ENCODE results near the gene KLHL40. TPM values are rescaled to one million over a fixed set of nuclear protein-coding genes. Genes with fewer than 3 reads are reported as not detected.

The KLHL40 gene
- total and polyA plus RNA-seq, 10 of the 15 experiments (the other 5 are each of a cell fraction or from before 2014, with no cell fraction given): not detected

- no peak overlapping the region for H3K9ac ChIP-seq (ENCODE audit: control insufficient read depth, insufficient read depth, low read length)
- no peaks in the 10 kb centered on the region for H3K9me3 ChIP-seq (replicated peaks; ENCODE audit: control insufficient read depth, insufficient read depth, low read length)
- H4K20me1 ChIP-seq (ENCODE audit: control insufficient read depth, insufficient read depth): no peaks in the 10 kb centered on the region
- ChIA-PET POLR2A (interaction anchor here (0.5 to 0.8 kb wide), 2 partner anchors 152 to 639 kb away, joined by 4 to 6 read pairs; no protein-coding TSS in a partner anchor), SMC1A (ENCODE audit: uncharacterized antibody, unreplicated experiment) (no interaction called here), RAD21 (ENCODE audit: unreplicated experiment) (no interaction called here), CTCF (no interaction called here)
- no peaks in the 10 kb centered on the region for H3K4me1 ChIP-seq (ENCODE audit: control insufficient read depth, insufficient read depth, low read length)
- BruUV-seq (replicated peaks): no TSS peak
- H3K4me3 ChIP-seq: no peak overlapping the region
- H3K27me3 ChIP-seq (replicated peaks in 1 of 2; ENCODE audit: control insufficient read depth in 2 of 2, insufficient read depth in 2 of 2, low read length in 1 of 2): no peaks in the 10 kb centered on the region
- no peak for TF ChIP-seq HDGF (IDR thresholded peaks at IDR 0.05)
- ATAC-seq (no peak), DNase-seq (ENCODE audit: low read depth, low spot score) (no peak), FAIRE-seq (no peak)
- no peak overlapping the region for H3K4me2 ChIP-seq (ENCODE audit: control insufficient read depth, insufficient read depth)
- H2AFZ ChIP-seq (ENCODE audit: control insufficient read depth, low read depth, low read length): no peak overlapping the region
- WGBS (ENCODE audit: insufficient coverage, insufficient replicate concordance, low lambda C conversion rate, missing lambda C conversion rate): 35% methylated on average over 14 of the region's 15 CpGs
- in situ Hi-C loops (cut with MboI) (no loop called here), intact Hi-C loops (cut with micrococcal nuclease; ENCODE audit: unreplicated experiment) (no loop called here)
- no peaks in the 10 kb centered on the region for H3K36me3 ChIP-seq (ENCODE audit: control insufficient read depth in 2 of 2, insufficient read depth in 2 of 2, low read length in 1 of 2)
- H3K79me2 ChIP-seq (ENCODE audit: control insufficient read depth, insufficient read depth, low read length): no peaks in the 10 kb centered on the region
- H3K27ac ChIP-seq (ENCODE audit: control insufficient read depth, insufficient read depth): no peak overlapping the region
These were observed 2.7 kb downstream of the KLHL40 start for GRCh38 chr3:42688016-42688415.

DNA sequence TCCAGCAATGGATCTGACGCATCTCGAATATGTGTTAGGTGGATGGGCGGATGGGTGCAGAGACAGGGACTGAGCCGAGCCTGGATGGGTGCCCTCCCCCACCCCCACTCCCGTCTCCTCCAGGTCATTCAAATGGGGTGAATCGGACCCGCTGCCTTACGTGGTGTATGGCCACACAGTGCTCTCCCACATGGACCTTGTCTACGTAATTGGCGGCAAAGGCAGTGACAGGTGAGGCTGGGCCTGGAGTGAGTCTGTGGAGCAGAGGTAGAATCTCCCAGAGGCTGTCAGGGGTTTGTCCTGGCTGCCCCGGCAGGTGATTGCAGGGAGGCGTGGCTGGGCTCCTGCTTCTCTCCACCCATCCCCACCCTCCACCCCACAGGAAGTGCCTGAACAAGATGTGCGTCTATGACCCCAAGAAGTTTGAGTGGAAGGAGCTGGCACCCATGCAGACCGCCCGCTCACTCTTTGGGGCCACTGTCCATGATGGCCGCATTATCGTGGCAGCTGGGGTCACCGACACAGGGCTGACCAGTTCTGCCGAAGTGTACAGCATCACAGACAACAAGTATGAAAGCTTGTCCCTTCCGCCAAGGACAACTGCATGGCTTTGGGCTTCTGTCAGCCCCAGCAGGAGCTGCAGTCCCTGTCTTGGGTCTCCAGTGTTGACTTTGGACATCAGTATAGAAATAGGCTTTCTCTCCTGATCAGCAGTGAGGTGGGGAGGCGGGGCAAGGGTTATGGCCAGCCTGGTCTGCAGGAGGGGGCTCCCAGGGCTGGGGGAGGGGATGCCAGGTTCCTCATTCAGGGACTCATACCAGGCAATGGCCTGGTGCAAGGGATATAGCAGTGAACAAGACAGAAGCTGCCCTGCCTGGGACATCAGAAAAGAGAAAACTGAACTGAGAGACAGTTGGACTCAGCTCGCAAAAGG lies 3.4 kb downstream of the KLHL40 start:
- CTCF ChIA-PET: no interaction called here
- 65% methylated on average over 22 of the region's 22 CpGs for WGBS (ENCODE audit: insufficient coverage, insufficient replicate concordance, low lambda C conversion rate, missing lambda C conversion rate)
- FAIRE-seq: no peak
- Histone ChIP-seq H3K4me3 (no peak overlapping the region), H2AFZ (ENCODE audit: control insufficient read depth, low read depth, low read length) (no peak overlapping the region), H3K9me3 (replicated peaks; ENCODE audit: control insufficient read depth, insufficient read depth, low read length) (no peaks in the 10 kb centered on the region), H3K9ac (ENCODE audit: control insufficient read depth, insufficient read depth, low read length) (no peak overlapping the region), H3K4me1 (ENCODE audit: control insufficient read depth, insufficient read depth, low read length) (no peaks in the 10 kb centered on the region), H3K27me3 (replicated peaks in 1 of 2; ENCODE audit: control insufficient read depth in 2 of 2, insufficient read depth in 2 of 2, low read length in 1 of 2) (no peaks in the 10 kb centered on the region), H3K36me3 (ENCODE audit: control insufficient read depth in 2 of 2, insufficient read depth in 2 of 2, low read length in 1 of 2) (no peaks in the 10 kb centered on the region), H3K4me2 (ENCODE audit: control insufficient read depth, insufficient read depth) (no peak overlapping the region), H3K27ac (ENCODE audit: control insufficient read depth, insufficient read depth) (no peak overlapping the region), H4K20me1 (ENCODE audit: control insufficient read depth, insufficient read depth) (no peaks in the 10 kb centered on the region), H3K79me2 (ENCODE audit: control insufficient read depth, insufficient read depth, low read length) (no peaks in the 10 kb centered on the region)
- SMC1A ChIA-PET (ENCODE audit: uncharacterized antibody, unreplicated experiment): no interaction called here
- POLR2A ChIA-PET: interaction anchor here (0.8 kb wide), 1 partner anchor 151 kb away, joined by 6 read pairs; no protein-coding TSS in a partner anchor
- RAD21 ChIA-PET (ENCODE audit: unreplicated experiment): no interaction called here
- no TSS peak for BruUV-seq (replicated peaks)
- DNase-seq (ENCODE audit: low read depth, low spot score): no peak
- intact Hi-C loops (cut with micrococcal nuclease; ENCODE audit: unreplicated experiment) (no loop called here), in situ Hi-C loops (cut with MboI) (no loop called here)
- ATAC-seq: no peak
- no peak for TF ChIP-seq SKIL (IDR thresholded peaks at IDR 0.05; ENCODE audit: low read depth, poor library complexity, severe bottlenecking)
- no peak for TF ChIP-seq NR2F1 (conservative IDR thresholded peaks at IDR 0.05)
- TF ChIP-seq ZNF217 (IDR thresholded peaks at IDR 0.05): no peak
- TF ChIP-seq LARP7 (IDR thresholded peaks at IDR 0.05): no peak
- TF ChIP-seq ZNF592 (IDR thresholded peaks at IDR 0.05): no peak
